Upper lobe of right lung (tissue), 1 donor: ENCODE data around the gene GPR17. TPM values are rescaled to one million over a fixed set of nuclear protein-coding genes. Genes with fewer than 3 reads are reported as not detected.

Experiments used
- ATAC-seq: fragments of 200-7000 bp; cut with Tn5 transposase; one replicate; pipeline ENCODE4 v1.9.1; 2020; ENCODE audit warnings: mild to moderate bottlenecking, moderate library complexity
- DNase-seq: peaks from one replicate; pipeline ENCODE4 v3.0.0-alpha.2; 2020
- H3K27ac ChIP-seq: fragments of 200-600 bp; one replicate; pipeline ENCODE4 v1.8.0; 2022
- H3K27me3 ChIP-seq: fragments of 200-600 bp; one replicate; pipeline ENCODE4 v1.8.0; 2022; ENCODE audit warnings: mild to moderate bottlenecking
- H3K36me3 ChIP-seq: fragments of 200-600 bp; one replicate; pipeline ENCODE4 v1.8.0; 2022
- H3K4me1 ChIP-seq: fragments of 200-600 bp; one replicate; pipeline ENCODE4 v1.8.0; 2022
- H3K4me3 ChIP-seq: fragments of 200-600 bp; one replicate; pipeline ENCODE4 v1.8.0; 2022; ENCODE audit warnings: mild to moderate bottlenecking
- H3K9me3 ChIP-seq: fragments of 200-600 bp; one replicate; pipeline ENCODE4 v1.8.0; 2022
- intact Hi-C: fragments of 100-400 bp; cut with DNase I; formaldehyde crosslinking; loops from one replicate; pipeline ENCODE4 v1.11.0; 2022
- total RNA-seq: library from RNA; stranded (reverse); fragmentation: NEBNext Ultra II Directional; extraction: Animal tissue kit (Norgen Biotek cat#: 25700); gene quantifications from one replicate; pipeline ENCODE4 v1.2.1, GENCODE V29; 2021
- TF ChIP-seq, protein P1 (sequence below): fragments of 200-600 bp; IDR thresholded peaks from one replicate; pipeline ENCODE4 v1.8.0; 2022; ENCODE audit warnings: antibody characterized with exemption
- donor health status: DM: no; HTN: yes; CAD: no; lungs with severe emphysema.

The GPR17 gene
- total RNA-seq, 1 donor from 2014 or later = 0.49 TPM

DNA sequence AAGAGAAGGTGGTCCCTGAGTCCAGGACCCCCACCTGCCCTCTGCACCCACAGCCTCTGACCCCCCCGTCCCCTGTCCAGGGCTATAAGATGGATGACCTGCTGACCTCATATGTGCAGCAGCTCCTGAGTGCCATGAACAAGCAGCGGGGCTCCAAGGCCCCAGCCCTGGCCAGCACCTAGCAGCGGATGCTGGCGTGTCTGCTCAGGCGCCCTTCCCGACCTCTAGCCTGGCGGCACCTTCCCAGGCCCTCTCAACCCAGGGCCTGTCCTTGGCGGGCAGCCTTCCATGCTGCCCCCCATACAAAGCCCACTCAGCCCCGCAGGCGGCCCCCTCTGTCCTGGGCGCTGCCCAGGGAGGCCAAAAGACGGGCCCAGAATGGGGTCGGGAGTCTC is 8.7 kb upstream of the GPR17 start:
- no peaks in the 10 kb centered on the region for H3K9me3 ChIP-seq
- no peaks in the 10 kb centered on the region for H3K27me3 ChIP-seq
- H3K4me3 ChIP-seq = no peak overlapping the region
- peaks cover 33% of the 10 kb centered on the region for H3K4me1 ChIP-seq
- TF ChIP-seq, protein P1, sequence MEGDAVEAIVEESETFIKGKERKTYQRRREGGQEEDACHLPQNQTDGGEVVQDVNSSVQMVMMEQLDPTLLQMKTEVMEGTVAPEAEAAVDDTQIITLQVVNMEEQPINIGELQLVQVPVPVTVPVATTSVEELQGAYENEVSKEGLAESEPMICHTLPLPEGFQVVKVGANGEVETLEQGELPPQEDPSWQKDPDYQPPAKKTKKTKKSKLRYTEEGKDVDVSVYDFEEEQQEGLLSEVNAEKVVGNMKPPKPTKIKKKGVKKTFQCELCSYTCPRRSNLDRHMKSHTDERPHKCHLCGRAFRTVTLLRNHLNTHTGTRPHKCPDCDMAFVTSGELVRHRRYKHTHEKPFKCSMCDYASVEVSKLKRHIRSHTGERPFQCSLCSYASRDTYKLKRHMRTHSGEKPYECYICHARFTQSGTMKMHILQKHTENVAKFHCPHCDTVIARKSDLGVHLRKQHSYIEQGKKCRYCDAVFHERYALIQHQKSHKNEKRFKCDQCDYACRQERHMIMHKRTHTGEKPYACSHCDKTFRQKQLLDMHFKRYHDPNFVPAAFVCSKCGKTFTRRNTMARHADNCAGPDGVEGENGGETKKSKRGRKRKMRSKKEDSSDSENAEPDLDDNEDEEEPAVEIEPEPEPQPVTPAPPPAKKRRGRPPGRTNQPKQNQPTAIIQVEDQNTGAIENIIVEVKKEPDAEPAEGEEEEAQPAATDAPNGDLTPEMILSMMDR = no peak
- peak overlapping the region; percentile 73 for H3K27ac ChIP-seq
- H3K36me3 ChIP-seq = no peaks in the 10 kb centered on the region
- ATAC-seq (no peak), DNase-seq (no peak)
- intact Hi-C loops = no loop called here

DNA sequence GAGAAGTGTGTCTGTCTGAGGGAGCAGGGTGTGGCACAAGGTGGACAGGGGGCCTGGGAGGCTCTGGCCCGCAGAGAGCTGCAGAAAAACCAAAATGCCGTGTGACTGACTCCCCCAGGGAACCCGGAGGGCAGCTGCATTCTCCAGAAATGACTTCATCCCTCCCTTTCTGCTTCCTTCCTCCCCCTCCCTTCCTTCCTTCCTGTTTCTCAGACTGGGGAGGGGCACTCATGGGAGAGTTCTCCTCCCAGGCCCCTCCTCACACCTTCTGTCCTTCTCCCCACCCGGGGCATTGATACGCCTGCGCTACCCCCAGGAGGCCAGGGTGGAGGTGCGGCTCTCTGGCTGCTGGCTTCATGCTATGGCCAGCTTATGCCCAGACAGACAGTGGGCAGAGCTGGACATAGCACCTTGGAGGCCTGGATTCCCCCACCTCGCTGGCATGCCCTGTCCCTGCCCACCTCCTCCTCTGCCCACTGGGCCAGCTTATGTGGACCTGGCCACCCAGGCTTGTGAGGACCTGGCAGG is 8.2 kb upstream of the GPR17 start:
- Histone ChIP-seq H3K4me3 (no peak overlapping the region), H3K4me1 (peaks cover 33% of the 10 kb centered on the region), H3K27me3 (no peaks in the 10 kb centered on the region), H3K27ac (peak overlapping the region; percentile 73), H3K36me3 (no peaks in the 10 kb centered on the region), H3K9me3 (no peaks in the 10 kb centered on the region)
- intact Hi-C loops = no loop called here
- TF ChIP-seq, protein P1 = no peak
- ATAC-seq (peak; percentile 46), DNase-seq (no peak)

DNA sequence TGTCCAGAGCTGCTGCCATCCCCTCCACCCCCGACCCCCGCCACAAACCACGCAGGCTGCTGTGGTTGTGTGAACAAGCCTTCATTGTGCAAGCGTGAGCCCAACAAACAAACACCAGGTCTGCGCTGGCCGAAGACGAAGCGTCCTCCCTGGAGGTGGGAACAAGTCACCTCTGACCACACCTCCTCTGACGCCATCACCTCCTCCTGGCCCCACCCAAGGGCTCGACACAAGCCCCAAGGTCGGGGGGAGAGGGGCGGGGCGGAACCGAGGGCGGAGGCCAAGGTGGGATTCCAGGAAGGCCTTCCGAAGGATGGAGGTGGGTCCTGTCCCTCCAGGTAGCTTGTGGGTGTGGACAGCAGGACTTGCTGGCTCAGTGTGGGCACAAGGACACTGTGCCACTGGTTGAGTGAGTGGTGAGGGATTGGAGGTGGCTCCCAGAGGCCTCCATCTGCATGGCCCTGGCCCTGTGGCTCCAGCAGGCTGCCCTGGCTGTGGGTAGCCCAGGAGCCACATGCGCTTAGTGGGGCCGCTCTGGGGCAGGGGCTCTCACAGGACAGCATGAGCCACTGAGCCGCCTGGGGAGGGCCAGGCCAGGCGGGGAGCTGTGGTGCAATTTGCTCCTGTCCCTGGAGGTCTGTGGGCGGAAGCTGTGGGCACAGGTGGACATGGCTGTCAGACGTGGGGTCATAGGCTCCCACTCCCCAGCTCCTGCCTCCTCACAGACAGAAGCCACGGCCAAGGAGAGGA is 7.4 kb upstream of the GPR17 start:
- intact Hi-C loops = no loop called here
- ATAC-seq (peak; percentile 6), DNase-seq (no peak)
- H3K4me3 ChIP-seq = no peak overlapping the region
- peaks cover 30% of the 10 kb centered on the region for H3K4me1 ChIP-seq
- TF ChIP-seq, protein P1 = no peak
- H3K27ac ChIP-seq = peak overlapping the region; percentile 73
- no peaks in the 10 kb centered on the region for H3K9me3 ChIP-seq
- no peaks in the 10 kb centered on the region for H3K36me3 ChIP-seq
- H3K27me3 ChIP-seq = no peaks in the 10 kb centered on the region

DNA sequence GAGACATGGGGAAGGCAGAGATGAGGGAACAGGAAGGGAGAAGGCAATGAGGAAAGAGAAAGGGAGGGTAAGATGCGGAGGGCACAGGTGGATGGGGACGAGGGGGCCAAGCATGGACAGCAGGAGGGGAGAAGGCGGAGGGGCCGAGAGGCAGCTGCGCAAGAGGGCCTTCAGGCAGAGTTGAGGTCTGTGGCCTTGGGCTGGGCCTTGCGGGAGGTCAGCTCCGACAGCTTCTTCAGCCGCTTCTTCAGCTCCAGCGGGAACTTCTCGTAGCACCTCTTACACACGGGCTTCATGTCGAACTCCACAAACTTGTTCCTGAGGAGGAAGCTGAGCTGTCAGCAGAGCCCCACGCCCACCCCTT is 6.9 kb upstream of the GPR17 start:
- Histone ChIP-seq H3K27me3 (no peaks in the 10 kb centered on the region), H3K4me1 (peaks cover 24% of the 10 kb centered on the region), H3K27ac (peak overlapping the region; percentile 73), H3K36me3 (no peaks in the 10 kb centered on the region), H3K9me3 (no peaks in the 10 kb centered on the region), H3K4me3 (no peak overlapping the region)
- ATAC-seq (no peak), DNase-seq (no peak)
- intact Hi-C loops = no loop called here
- TF ChIP-seq, protein P1 = no peak

DNA sequence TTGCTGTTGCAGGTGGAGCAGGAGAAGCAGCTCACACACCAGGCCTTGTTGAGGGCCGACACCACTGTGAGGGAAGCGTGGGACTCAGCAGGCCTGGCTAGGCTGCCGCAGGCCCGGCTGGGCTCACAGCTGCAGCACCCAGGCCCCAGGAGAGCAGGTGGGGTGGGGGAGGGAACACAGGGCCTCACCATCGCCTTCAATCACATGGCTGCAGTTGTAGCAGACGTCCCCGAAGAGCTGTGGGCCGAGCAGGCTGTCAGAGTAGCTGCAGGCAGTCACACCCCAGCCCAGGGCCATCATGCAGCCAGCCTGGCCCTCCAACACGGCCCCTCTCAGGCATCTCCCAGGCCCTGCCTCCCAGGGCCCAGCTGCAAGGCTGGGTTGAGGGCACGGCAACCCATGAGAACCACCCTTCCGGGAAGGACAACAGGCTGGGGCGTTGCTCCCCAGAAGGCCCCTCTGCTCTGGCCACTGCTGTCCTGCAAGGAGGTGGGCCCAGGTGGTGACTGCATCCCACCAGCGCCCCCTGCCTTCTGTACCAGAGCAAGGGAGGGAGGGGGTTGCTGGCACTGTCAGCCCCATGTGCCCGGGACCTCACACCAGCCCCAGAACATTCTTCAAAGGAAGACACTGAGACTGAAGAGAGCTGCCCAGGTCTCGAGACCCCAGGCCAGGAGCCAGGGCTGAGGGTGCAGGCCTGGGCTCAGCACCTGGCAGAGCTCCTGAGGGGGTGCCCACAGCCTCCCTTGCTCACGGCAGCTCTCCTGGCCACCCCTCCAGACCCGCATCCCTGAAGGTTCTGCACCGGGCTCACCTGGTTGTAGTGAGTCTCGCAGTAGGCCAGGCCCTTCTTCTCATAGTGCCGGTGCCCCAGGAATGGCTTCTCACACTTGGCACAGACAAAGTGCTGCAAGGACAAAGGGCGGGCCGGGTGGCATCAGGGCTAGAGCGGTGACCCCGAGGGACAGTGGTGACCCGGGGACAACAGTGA is 5.6 kb upstream of the GPR17 start:
- no peak for DNase-seq
- Histone ChIP-seq H3K27ac (peak overlapping the region; percentile 42), H3K4me1 (peaks cover 24% of the 10 kb centered on the region)

More for the DNA sequence above, 5.6 kb upstream of the GPR17 start:
- intact Hi-C loops = no loop called here
- no peak overlapping the region for H3K4me3 ChIP-seq
- ATAC-seq = no peak
- no peaks in the 10 kb centered on the region for H3K9me3 ChIP-seq
- no peaks in the 10 kb centered on the region for H3K27me3 ChIP-seq
- no peaks in the 10 kb centered on the region for H3K36me3 ChIP-seq
- TF ChIP-seq, protein P1 = peak; percentile 7
